GM18867 (cell line): Measurements from ENCODE around the gene FMC1.

Source experiments
- ATAC-seq: cut with Tn5 transposase; IDR thresholded peaks from one replicate; pipeline ENCODE4 v1.9.1; 2021; ENCODE audit warnings: mild to moderate bottlenecking, moderate library complexity; ENCODE audit not compliant: unreplicated experiment

Gene FMC1

DNA sequence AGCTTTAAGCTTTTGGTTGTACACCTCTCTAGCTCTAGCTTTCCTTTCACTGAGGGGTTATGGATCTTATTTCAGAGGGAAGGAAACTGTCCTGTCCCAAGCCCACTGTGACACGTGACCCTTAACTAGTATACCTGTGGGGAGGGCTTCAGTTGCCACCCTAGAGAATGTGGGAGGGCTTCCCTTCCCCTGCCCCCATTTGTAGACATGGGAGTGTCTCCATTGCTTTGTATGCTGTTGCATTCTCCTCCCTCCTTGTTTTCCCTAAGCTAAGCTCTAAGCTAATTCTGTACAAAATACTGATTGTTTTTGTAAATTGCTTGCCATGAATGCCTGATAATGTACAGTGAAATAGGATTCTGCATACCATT, 29.8 kb downstream of the FMC1 start:
- ATAC-seq = no peak

DNA sequence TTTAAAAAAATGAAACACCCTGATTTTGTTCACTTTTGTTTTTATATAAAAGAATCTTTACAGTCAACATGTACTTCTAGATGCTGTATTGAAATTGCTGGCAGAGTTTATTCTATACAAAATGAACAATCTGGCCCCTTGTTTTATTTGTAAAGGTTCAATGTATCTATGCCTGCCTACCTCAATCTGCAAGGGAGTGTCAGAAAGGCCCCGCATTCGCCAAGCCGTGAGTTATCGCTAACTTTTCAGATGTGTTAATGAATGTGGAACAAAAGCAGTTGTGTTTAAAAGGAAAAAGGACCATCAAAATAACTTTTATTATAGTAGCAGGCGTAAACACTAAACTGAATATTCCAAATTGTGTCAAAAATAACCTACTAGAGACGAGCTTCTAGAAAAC, 33.1 kb downstream of the FMC1 start:
- ATAC-seq = no peak

- ATAC-seq = no peak
Measured at GRCh38 chr7:139382439-139382838, 41.3 kb downstream of the FMC1 start.

GRCh38 chr7:139384611-139385010, 43.5 kb downstream of the FMC1 start:
- no peak for ATAC-seq

DNA sequence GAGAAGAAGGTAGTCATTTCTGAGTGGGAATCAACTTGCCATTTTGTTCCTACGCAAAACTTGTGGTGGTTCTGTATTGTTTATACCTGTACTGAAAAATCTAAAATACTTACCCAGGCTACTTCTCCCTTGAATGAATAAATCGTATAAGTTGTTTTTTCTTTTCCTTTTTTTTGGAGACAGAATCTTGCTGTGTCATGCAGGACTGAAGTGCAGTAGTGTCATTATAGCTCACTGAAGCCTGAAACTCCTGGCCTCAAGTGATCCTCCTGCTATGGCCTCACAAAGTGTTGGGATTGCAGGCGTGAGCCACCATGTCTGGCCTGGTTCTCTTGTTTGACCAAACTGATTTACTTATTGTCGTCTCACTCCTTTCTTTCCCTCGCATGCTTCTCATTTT, 46.5 kb downstream of the FMC1 start:
- no peak for ATAC-seq

GRCh38 chr7:139389091-139389490, 48.0 kb downstream of the FMC1 start:
- ATAC-seq = no peak

GRCh38 chr7:139389774-139390173, 48.6 kb downstream of the FMC1 start:
- ATAC-seq = no peak

DNA sequence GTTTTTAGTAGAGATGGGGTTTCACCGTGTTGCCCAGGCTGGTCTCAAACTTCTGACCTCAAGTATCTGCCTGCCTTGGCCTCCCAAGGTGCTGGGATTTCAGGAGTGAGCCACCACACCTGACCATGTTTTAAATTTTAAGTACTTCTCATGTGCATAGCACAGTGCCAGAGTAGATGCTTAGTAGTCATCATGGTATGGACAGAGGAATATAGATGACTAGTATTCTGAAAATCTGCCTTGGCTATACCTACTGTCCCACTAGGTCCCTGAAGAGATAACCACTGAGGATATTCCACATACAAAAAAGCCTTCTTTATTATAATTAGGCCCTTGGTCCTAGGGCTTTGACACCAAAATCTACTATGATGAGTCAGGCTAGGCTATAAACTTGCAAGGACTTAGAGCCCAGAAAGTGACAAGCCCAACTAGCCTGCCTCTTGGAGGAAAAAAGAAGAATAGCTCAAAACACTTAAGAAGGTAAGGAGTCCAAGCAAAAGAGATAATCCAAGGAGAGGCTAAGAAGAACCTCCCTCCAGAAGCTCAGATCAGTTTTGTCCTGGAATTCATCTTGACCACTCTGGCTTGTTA, 52.6 kb downstream of the FMC1 start:
- ATAC-seq = no peak

DNA sequence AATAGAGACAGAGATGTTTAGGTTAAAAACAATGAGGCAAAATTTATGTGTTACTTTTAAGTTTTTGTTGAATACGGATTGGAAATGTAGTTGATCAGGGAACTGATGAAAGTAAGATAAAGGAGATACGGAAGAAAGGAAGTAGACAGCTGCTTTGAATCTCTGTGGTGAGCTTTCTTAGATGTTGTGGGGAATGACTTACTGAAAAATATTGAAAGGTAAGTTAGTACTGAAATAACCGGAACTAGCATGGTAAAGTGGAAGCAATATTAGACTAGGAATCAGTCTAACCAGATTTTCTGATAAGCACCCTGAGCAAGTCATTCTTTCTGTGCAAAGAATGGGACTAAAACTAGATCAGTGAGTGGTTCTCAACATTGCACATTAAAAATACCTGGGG, 53.4 kb downstream of the FMC1 start:
- ATAC-seq = no peak
